A549 (cell line): Measurements from ENCODE around the gene SP6.

Experiments
- BHLHE40 ChIP-seq: IDR thresholded peaks from 2 replicates; pipeline ENCODE4 v1.6.1; 2012; ENCODE audit warnings: low read depth, low read length, inconsistent platforms
- CBX2 ChIP-seq: fragments of 200-600 bp; sonication (generic); IDR thresholded peaks from 2 replicates; pipeline ENCODE4 v1.6.1; 2016; ENCODE audit warnings: low read depth, mild to moderate bottlenecking, borderline replicate concordance
- CTCF ChIP-seq: fragments of >200 bp; sonication (Bioruptor Twin); formaldehyde crosslinking; IDR thresholded peaks from 3 replicates; pipeline ENCODE4 v1.5.1; 2016
- FOSL2 ChIP-seq, 2 experiments: fragments of 450-650 bp in 1 of 2; fragments of >200 bp in 1 of 2; sonication (Bioruptor Twin) in 1 of 2; formaldehyde crosslinking; IDR thresholded peaks; 2 replicates each; pipeline versions ENCODE4 v1.5.0 to v1.6.1; 2016 to 2020; ENCODE audit warnings: mild to moderate bottlenecking in 1 of 2, moderate library complexity in 1 of 2
- KDM1A ChIP-seq: fragments of 200-600 bp; sonication (generic); IDR thresholded peaks from 2 replicates; pipeline ENCODE4 v1.6.1; 2016; ENCODE audit warnings: low read depth, mild to moderate bottlenecking
- MYC ChIP-seq: IDR thresholded peaks from 2 replicates; pipeline ENCODE4 v1.6.1; 2012; ENCODE audit warnings: mild to moderate bottlenecking, inconsistent platforms, low read length, improper control_type of control experiment, borderline replicate concordance
- TP53 ChIP-seq: fragments of 250-450 bp; sonication (Bioruptor Pico); IDR thresholded peaks from 2 replicates; pipeline ENCODE4 v1.5.0; 2021; ENCODE audit warnings: mild to moderate bottlenecking, moderate library complexity
- ZSCAN20 ChIP-seq: fragments of 250-450 bp; sonication (Bioruptor Pico); IDR thresholded peaks from 2 replicates; pipeline ENCODE4 v1.8.0; 2022; ENCODE audit warnings: mild to moderate bottlenecking, moderate library complexity

- TF ChIP-seq FOSL2 (IDR thresholded peaks at IDR 0.05) (no peak), FOSL2 (CRISPR knock-in tag; IDR thresholded peaks at IDR 0.05) (no peak), KDM1A (no peak), BHLHE40 (no peak), MYC (no peak), CBX2 (no peak), TP53 (CRISPR knock-in tag) (no peak), ZSCAN20 (CRISPR knock-in tag) (no peak), CTCF (no peak)
Observed at GRCh38 chr17:47820033-47820789, 30.8 kb downstream of the SP6 start.
